HCT116 (cell line): ENCODE data around the gene SSH2. TPM values are rescaled to one million over a fixed set of nuclear protein-coding genes. Genes with fewer than 3 reads are reported as not detected.

Experiments
- ATAC-seq: fragments of 200-7000 bp; cut with Tn5 transposase; 2 replicates; pipeline ENCODE4 v1.9.1; 2020; ENCODE audit warnings: mild to moderate bottlenecking, moderate library complexity
- BruUV-seq: library from RNA; stranded (reverse); fragments of 400-500 nt; replicated peaks from 2 replicates; lab custom pipeline; 2021; lab: Mats Ljungman, UMichigan
- CTCF ChIA-PET: fragments of 300-600 bp; sonication (Branson Sonifier 250); formaldehyde crosslinking; loops from one replicate; lab custom pipeline; 2021; ENCODE audit warnings: antibody characterized with exemption; lab: Charles Lee
- POLR2A ChIA-PET: fragments of 300-600, 350-600 bp; sonication (Branson Sonifier 250); formaldehyde crosslinking; loops from one replicate; lab custom pipeline; 2021; ENCODE audit warnings: antibody characterized with exemption; lab: Charles Lee
- RAD21 ChIA-PET, 2 experiments: fragments of 300-600 bp; sonication (Branson Sonifier 250); formaldehyde crosslinking; loops; one replicate each; lab custom pipeline; 2023; ENCODE audit warnings: low total read pairs in 2 of 2; ENCODE audit not compliant: uncharacterized antibody in 2 of 2, unreplicated experiment in 2 of 2, low non-redundant PET in 1 of 2; lab: Charles Lee
- DNase-seq: peaks from one replicate; pipeline ENCODE4 v3.0.0-alpha.2; 2010; ENCODE audit warnings: low read depth, low spot score
- H2AFZ ChIP-seq: fragments of 200-600 bp; shearing (Covaris generic), sonication (generic); 2 replicates; pipeline ENCODE4 v1.6.1; 2017; ENCODE audit warnings: low read depth, mixed run types, mixed read lengths, antibody characterized with exemption, low read length; ENCODE audit not compliant: poor library complexity, severe bottlenecking
- H3K27ac ChIP-seq: 2 replicates; pipeline ENCODE4 v1.5.1; 2012; ENCODE audit warnings: low read depth, low read length
- H3K27me3 ChIP-seq: fragments of 200-600 bp; sonication (generic); 2 replicates; pipeline ENCODE4 v1.6.1; 2016; ENCODE audit warnings: mixed run types, low read length, mixed read lengths; ENCODE audit not compliant: insufficient read depth
- H3K36me3 ChIP-seq, 2 experiments: fragments of 200-500 bp in 1 of 2; fragments of 200-600 bp in 1 of 2; sonication (Bioruptor generic) in 1 of 2; sonication (generic) in 1 of 2; 2 replicates each; pipeline versions ENCODE4 v1.5.1 to v1.6.1; 2014 to 2016; ENCODE audit warnings: low read length in 2 of 2, inconsistent platforms in 1 of 2, mixed read lengths in 1 of 2, mixed run types in 1 of 2; ENCODE audit not compliant: insufficient read depth in 2 of 2, control insufficient read depth in 1 of 2
- H3K4me1 ChIP-seq, 2 experiments: fragments of 200-600 bp in 1 of 2; sonication (generic) in 1 of 2; 2 replicates each; pipeline versions ENCODE4 v1.5.1 to v1.6.1; 2012 to 2017; ENCODE audit warnings: low read length in 2 of 2, inconsistent platforms in 1 of 2, mild to moderate bottlenecking in 1 of 2, mixed read lengths in 1 of 2, mixed run types in 1 of 2, moderate library complexity in 1 of 2; ENCODE audit not compliant: insufficient read depth in 2 of 2, control insufficient read depth in 1 of 2
- H3K4me2 ChIP-seq: fragments of 200-600 bp; sonication (generic); 2 replicates; pipeline ENCODE4 v1.6.1; 2017; ENCODE audit warnings: mixed run types, low read length, mixed read lengths
- H3K4me3 ChIP-seq, 2 experiments: fragments of 200-600 bp in 1 of 2; sonication (generic) in 1 of 2; replicated peaks in 1 of 2; 2 replicates each; pipeline ENCODE4 v1.5.1; 2011 to 2016; ENCODE audit warnings: low read length in 2 of 2, control low read depth in 1 of 2, low read depth in 1 of 2, mild to moderate bottlenecking in 1 of 2, mixed read lengths in 1 of 2, mixed run types in 1 of 2
- H3K79me2 ChIP-seq: fragments of 200-600 bp; sonication (generic); 2 replicates; pipeline ENCODE4 v1.6.1; 2017; ENCODE audit warnings: mild to moderate bottlenecking, mixed run types, low read length, moderate library complexity, mixed read lengths; ENCODE audit not compliant: insufficient read depth
- H3K9ac ChIP-seq: fragments of 200-600 bp; sonication (generic); 2 replicates; pipeline ENCODE4 v1.6.1; 2016; ENCODE audit warnings: low read length, mixed read lengths
- H3K9me2 ChIP-seq: fragments of 200-600 bp; sonication (generic), shearing (Covaris generic); 2 replicates; pipeline ENCODE4 v1.6.1; 2017; ENCODE audit warnings: mixed run types, mild to moderate bottlenecking, moderate library complexity; ENCODE audit not compliant: insufficient read depth
- H3K9me3 ChIP-seq, 2 experiments: fragments of 200-500 bp in 1 of 2; fragments of 200-600 bp in 1 of 2; sonication (Bioruptor generic) in 1 of 2; sonication (generic) in 1 of 2; 2 replicates each; pipeline ENCODE4 v1.6.1; 2014 to 2017; ENCODE audit warnings: low read length in 2 of 2, mixed read lengths in 2 of 2, inconsistent platforms in 1 of 2, low read depth in 1 of 2, mild to moderate bottlenecking in 1 of 2, mixed run types in 1 of 2, moderate library complexity in 1 of 2; ENCODE audit not compliant: control insufficient read depth in 1 of 2, insufficient read depth in 1 of 2
- H4K20me1 ChIP-seq: fragments of 200-600 bp; sonication (generic), shearing (Covaris generic); 2 replicates; pipeline ENCODE4 v1.6.1; 2017; ENCODE audit warnings: mixed run types, mild to moderate bottlenecking, moderate library complexity; ENCODE audit not compliant: insufficient read depth
- CBX3 ChIP-seq: IDR thresholded peaks from 2 replicates; pipeline ENCODE4 v1.6.1; 2012; ENCODE audit warnings: low read depth
- CEBPB ChIP-seq: IDR thresholded peaks from 2 replicates; pipeline ENCODE4 v1.6.1; 2012; ENCODE audit warnings: low read depth
- ELF1 ChIP-seq: IDR thresholded peaks from 2 replicates; pipeline ENCODE4 v1.6.1; 2012; ENCODE audit warnings: low read depth, borderline replicate concordance
- EZH2 ChIP-seq: fragments of 200-600 bp; sonication (generic); IDR thresholded peaks from 2 replicates; pipeline ENCODE4 v1.6.1; 2017; ENCODE audit warnings: antibody characterized with exemption, mixed run types
- FOSL1 ChIP-seq: IDR thresholded peaks from 2 replicates; pipeline ENCODE4 v1.6.1; 2012; ENCODE audit warnings: low read depth
- JUND ChIP-seq: IDR thresholded peaks from 2 replicates; pipeline ENCODE4 v1.6.1; 2012
- MAX ChIP-seq: IDR thresholded peaks from 2 replicates; pipeline ENCODE4 v1.6.1; 2012
- POLR2A ChIP-seq: IDR thresholded peaks from 2 replicates; pipeline ENCODE4 v1.7.0; 2011; ENCODE audit warnings: borderline replicate concordance; ENCODE audit not compliant: insufficient read depth, insufficient read length; ENCODE audit errors: extremely low read depth
- POLR2AphosphoS5 ChIP-seq: IDR thresholded peaks from 2 replicates; pipeline ENCODE4 v1.6.1; 2011; ENCODE audit warnings: mild to moderate bottlenecking, low read depth, low read length, moderate library complexity
- RAD21 ChIP-seq: IDR thresholded peaks from 2 replicates; pipeline ENCODE4 v1.6.1; 2012; ENCODE audit warnings: low read depth, mild to moderate bottlenecking
- SIN3A ChIP-seq: IDR thresholded peaks from 2 replicates; pipeline ENCODE4 v1.6.1; 2012; ENCODE audit warnings: low read depth
- SRF ChIP-seq: IDR thresholded peaks from 2 replicates; pipeline ENCODE4 v1.6.1; 2012; ENCODE audit warnings: low read depth
- ZBTB33 ChIP-seq: IDR thresholded peaks from 2 replicates; pipeline ENCODE4 v1.6.1; 2011; ENCODE audit warnings: mild to moderate bottlenecking, low read length, moderate library complexity; ENCODE audit not compliant: insufficient replicate concordance; ENCODE audit errors: extremely low read depth
- ZFX ChIP-seq: fragments of 450-650 bp; IDR thresholded peaks from 2 replicates; pipeline ENCODE4 v1.6.1; 2017
- ZNF274 ChIP-seq: fragments of 200-500 bp; sonication (Bioruptor generic); IDR thresholded peaks from 2 replicates; pipeline ENCODE4 v1.6.1; 2014; ENCODE audit warnings: mild to moderate bottlenecking, low read depth, low read length, inconsistent platforms
- intact Hi-C: fragments of 100-400 bp; cut with micrococcal nuclease; formaldehyde crosslinking; loops from 2 replicates; pipeline ENCODE4 v1.10.0; 2022
- total RNA-seq: library from RNA; stranded (reverse); gene quantifications from one replicate; pipeline ENCODE4 v1.2.1, GENCODE V29; 2021; ENCODE audit not compliant: unreplicated experiment
- TF ChIP-seq, protein P1 (sequence below): IDR thresholded peaks from 2 replicates; pipeline ENCODE4 v1.6.1; 2012; ENCODE audit warnings: low read depth
- TF ChIP-seq, protein P2 (sequence below), 3 experiments: fragments of 200-600 bp in 1 of 3; sonication (generic) in 1 of 3; IDR thresholded peaks in 2 of 3; conservative IDR thresholded peaks in 1 of 3; 2 replicates each; pipeline ENCODE4 v1.5.1; 2012 to 2017; ENCODE audit warnings: low read depth in 2 of 3, low read length in 2 of 3, antibody characterized with exemption in 1 of 3, borderline replicate concordance in 1 of 3, control low read depth in 1 of 3, mild to moderate bottlenecking in 1 of 3, mixed read lengths in 1 of 3, mixed run types in 1 of 3, moderate library complexity in 1 of 3; ENCODE audit not compliant: insufficient read depth in 1 of 3

The SSH2 gene
- total RNA-seq, 1 experiment from 2014 or later = 17.0 TPM

GRCh38 chr17:29630630-29631193 lies 299.3 kb downstream of the SSH2 start:
- BruUV-seq = no TSS peak
- intact Hi-C loops = no loop called here
- no peaks in the 10 kb centered on the region for H3K79me2 ChIP-seq
- no peaks in the 10 kb centered on the region for H4K20me1 ChIP-seq
- peaks cover 0 to 2% of the 10 kb centered on the region in 2 experiments; a peak in 1 of 4 replicates for H3K36me3 ChIP-seq
- no peak overlapping the region for H3K9ac ChIP-seq
- H3K9me3 ChIP-seq = no peaks in the 10 kb centered on the region
- H2AFZ ChIP-seq = no peak overlapping the region
- ATAC-seq = no peak
- H3K27ac ChIP-seq = no peak overlapping the region
- ChIA-PET RAD21 (no interaction called here), CTCF (interaction anchor here (1.8 kb wide), 1 partner anchor 13 kb away, joined by 4 read pairs; no protein-coding TSS in a partner anchor), POLR2A (no interaction called here)
- H3K9me2 ChIP-seq = no peaks in the 10 kb centered on the region
- TF ChIP-seq, protein P1, sequence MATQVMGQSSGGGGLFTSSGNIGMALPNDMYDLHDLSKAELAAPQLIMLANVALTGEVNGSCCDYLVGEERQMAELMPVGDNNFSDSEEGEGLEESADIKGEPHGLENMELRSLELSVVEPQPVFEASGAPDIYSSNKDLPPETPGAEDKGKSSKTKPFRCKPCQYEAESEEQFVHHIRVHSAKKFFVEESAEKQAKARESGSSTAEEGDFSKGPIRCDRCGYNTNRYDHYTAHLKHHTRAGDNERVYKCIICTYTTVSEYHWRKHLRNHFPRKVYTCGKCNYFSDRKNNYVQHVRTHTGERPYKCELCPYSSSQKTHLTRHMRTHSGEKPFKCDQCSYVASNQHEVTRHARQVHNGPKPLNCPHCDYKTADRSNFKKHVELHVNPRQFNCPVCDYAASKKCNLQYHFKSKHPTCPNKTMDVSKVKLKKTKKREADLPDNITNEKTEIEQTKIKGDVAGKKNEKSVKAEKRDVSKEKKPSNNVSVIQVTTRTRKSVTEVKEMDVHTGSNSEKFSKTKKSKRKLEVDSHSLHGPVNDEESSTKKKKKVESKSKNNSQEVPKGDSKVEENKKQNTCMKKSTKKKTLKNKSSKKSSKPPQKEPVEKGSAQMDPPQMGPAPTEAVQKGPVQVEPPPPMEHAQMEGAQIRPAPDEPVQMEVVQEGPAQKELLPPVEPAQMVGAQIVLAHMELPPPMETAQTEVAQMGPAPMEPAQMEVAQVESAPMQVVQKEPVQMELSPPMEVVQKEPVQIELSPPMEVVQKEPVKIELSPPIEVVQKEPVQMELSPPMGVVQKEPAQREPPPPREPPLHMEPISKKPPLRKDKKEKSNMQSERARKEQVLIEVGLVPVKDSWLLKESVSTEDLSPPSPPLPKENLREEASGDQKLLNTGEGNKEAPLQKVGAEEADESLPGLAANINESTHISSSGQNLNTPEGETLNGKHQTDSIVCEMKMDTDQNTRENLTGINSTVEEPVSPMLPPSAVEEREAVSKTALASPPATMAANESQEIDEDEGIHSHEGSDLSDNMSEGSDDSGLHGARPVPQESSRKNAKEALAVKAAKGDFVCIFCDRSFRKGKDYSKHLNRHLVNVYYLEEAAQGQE = no peak
- no peak for TF ChIP-seq MAX
- no peak for TF ChIP-seq SRF
- no peak for TF ChIP-seq FOSL1
- TF ChIP-seq SIN3A = no peak
- TF ChIP-seq ZBTB33 = no peak
- TF ChIP-seq CBX3 = no peak
- TF ChIP-seq CEBPB = no peak
- TF ChIP-seq ELF1 = no peak
- TF ChIP-seq RAD21 = no peak
- TF ChIP-seq POLR2A = no peak
- TF ChIP-seq JUND = no peak
- no peak for TF ChIP-seq ZFX
- TF ChIP-seq POLR2AphosphoS5 = no peak
- TF ChIP-seq, protein P2, sequence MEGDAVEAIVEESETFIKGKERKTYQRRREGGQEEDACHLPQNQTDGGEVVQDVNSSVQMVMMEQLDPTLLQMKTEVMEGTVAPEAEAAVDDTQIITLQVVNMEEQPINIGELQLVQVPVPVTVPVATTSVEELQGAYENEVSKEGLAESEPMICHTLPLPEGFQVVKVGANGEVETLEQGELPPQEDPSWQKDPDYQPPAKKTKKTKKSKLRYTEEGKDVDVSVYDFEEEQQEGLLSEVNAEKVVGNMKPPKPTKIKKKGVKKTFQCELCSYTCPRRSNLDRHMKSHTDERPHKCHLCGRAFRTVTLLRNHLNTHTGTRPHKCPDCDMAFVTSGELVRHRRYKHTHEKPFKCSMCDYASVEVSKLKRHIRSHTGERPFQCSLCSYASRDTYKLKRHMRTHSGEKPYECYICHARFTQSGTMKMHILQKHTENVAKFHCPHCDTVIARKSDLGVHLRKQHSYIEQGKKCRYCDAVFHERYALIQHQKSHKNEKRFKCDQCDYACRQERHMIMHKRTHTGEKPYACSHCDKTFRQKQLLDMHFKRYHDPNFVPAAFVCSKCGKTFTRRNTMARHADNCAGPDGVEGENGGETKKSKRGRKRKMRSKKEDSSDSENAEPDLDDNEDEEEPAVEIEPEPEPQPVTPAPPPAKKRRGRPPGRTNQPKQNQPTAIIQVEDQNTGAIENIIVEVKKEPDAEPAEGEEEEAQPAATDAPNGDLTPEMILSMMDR (IDR thresholded peaks at IDR 0.05 in 2 of 3, conservative IDR thresholded peaks at IDR 0.05 in 1 of 3; ENCODE audit: borderline replicate concordance in 1 of 3, insufficient read depth in 1 of 3, low read depth in 2 of 3, low read length in 2 of 3) = no peak
- TF ChIP-seq EZH2 = no peak
- TF ChIP-seq ZNF274 = no peak
- DNase-seq = no peak
- H3K4me2 ChIP-seq = no peak overlapping the region
- no peak overlapping the region for H3K4me3 ChIP-seq
- peaks cover 0 to 2% of the 10 kb centered on the region in 2 experiments; a peak in 1 of 4 replicates for H3K4me1 ChIP-seq
- no peaks in the 10 kb centered on the region for H3K27me3 ChIP-seq
